BE2C (cell line): ENCODE measurements around the gene ASCC3.
A peak's percentile ranks its signal among the peaks of the same experiment; 100 is the strongest.
"Not testable (repeated sequence)": the region's sequence is repeated elsewhere in the genome, so short reads cannot be mapped to it uniquely, and the experiment has no call there.

ENCODE experiments used
- DNase-seq: peaks from one replicate; pipeline ENCODE4 v3.0.0-alpha.2; 2020
- H3K27me3 ChIP-seq: fragments of 250-450 bp; sonication (Bioruptor Pico); 2 replicates; pipeline ENCODE4 v1.5.1; 2020; ENCODE audit warnings: mild to moderate bottlenecking
- H3K36me3 ChIP-seq: fragments of 250-450 bp; sonication (Bioruptor Pico); 2 replicates; pipeline ENCODE4 v1.5.1; 2020; ENCODE audit warnings: mild to moderate bottlenecking
- H3K4me1 ChIP-seq: fragments of 250-450 bp; sonication (Bioruptor Pico); 2 replicates; pipeline ENCODE4 v1.5.1; 2020
- H3K4me3 ChIP-seq: 2 replicates; pipeline ENCODE4 v1.5.1; 2011; ENCODE audit warnings: low read depth, low read length
- H3K9me3 ChIP-seq: fragments of 250-450 bp; sonication (Bioruptor Pico); 2 replicates; pipeline ENCODE4 v1.5.1; 2020
- CTCF ChIP-seq: IDR thresholded peaks from 2 replicates; pipeline ENCODE4 v1.5.1; 2012; ENCODE audit warnings: mild to moderate bottlenecking, low read depth, low read length

The ASCC3 gene

DNA sequence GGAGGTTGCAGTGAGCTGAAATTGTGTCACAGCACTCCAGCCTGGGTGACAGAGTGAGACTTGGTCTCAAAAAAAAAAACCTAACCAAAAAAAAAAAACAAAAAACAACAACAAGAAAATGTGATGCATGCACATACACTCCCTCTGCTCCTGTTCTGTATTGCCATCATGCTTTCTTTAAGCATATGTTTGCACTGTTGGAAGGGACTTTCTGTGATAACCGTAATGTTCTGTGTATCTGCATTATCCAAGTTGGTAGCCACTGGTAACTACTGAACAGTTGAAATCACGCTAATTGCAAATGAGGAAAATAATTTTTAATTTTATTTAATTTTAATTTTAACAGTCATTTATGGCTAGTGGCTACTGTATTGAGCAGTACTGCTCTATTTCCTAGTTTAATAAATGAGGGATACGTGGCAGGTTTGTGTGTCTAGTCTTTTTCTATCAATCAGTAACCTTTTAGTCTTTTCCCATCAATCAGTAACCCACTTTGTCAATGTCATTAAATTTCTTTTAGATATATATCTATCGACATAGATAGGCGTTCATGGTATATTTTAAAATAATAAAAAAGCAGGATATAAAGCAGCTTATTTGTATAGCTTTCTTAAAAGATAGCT, 135.6 kb downstream of the ASCC3 start:
- Histone ChIP-seq H3K9me3 (no peaks in the 10 kb centered on the region), H3K36me3 (peaks cover 4% of the 10 kb centered on the region; the same call in 1 of the 2 replicates), H3K4me3 (no peak overlapping the region), H3K27me3 (no peaks in the 10 kb centered on the region), H3K4me1 (no peaks in the 10 kb centered on the region)
- DNase-seq, result no peak
- no peak for TF ChIP-seq CTCF

DNA sequence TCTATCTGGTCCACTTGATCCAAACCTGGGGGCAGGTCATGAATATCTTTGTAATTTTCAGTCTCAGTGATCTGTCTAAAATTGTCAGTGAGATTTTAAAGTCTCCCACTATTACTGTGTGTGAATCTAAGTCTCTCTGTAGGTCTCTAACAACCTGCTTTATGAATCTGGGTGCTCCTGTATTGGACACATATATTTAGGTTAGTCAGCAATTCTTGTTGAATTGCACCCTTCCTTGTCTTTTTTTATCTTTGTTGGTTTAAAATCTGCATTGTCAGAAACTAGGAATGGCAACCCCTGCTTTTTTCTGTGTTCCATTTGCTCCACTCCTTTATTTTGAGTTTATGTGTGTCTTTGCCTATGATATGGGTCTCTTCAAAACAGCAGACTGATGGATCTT, 140.7 kb downstream of the ASCC3 start:
- Histone ChIP-seq H3K36me3 (peaks cover 4% of the 10 kb centered on the region; the same call in 1 of the 2 replicates), H3K4me1 (no peaks in the 10 kb centered on the region), H3K9me3 (no peaks in the 10 kb centered on the region), H3K27me3 (no peaks in the 10 kb centered on the region), H3K4me3 (no peak overlapping the region)
- TF ChIP-seq CTCF, result no peak
- no peak for DNase-seq

DNA sequence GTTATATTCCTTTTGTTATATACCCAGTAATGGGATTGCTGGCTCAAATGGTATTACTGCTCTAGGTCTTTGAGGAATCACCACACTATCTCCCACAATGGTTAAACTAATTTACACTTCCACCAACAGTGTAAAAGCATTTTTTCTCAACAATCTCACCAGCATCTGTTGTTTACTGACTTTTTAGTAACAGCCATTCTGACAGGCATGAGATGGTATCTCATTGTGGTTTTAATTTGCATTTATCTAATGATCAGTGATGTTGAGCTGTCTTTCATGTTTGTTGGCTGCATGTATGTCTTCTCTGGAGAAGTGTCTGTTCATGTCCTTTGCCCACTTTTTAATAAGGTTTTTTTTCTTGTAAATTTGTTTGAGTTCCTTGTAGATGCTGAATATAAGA, 143.4 kb downstream of the ASCC3 start:
- H3K27me3 ChIP-seq, H3K9me3 ChIP-seq, H3K4me3 ChIP-seq, H3K36me3 ChIP-seq, DNase-seq, H3K4me1 ChIP-seq: not testable (repeated sequence)

DNA sequence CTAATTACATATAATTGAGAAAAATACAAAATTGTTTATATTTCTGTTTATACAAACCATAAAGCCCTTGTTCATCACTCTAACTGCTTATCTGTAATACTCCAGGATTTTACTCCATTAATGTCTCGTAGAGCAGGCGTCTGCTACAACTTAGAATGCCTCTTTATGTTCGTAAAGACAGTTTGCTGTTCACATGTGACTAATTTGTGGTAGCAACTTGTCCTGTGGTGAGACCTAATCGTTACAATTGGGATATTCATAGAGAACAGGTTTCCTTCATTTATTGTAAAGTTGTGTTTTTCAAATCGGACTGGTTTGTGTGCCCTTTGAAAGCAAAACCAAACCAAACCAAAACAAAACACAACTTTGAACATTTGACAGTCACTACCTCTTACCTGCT, 149.7 kb downstream of the ASCC3 start:
- H3K9me3 ChIP-seq, result no peaks in the 10 kb centered on the region
- H3K4me1 ChIP-seq, result no peaks in the 10 kb centered on the region
- H3K36me3 ChIP-seq, result no peaks in the 10 kb centered on the region
- DNase-seq, result no peak
- TF ChIP-seq CTCF, result no peak
- no peak overlapping the region for H3K4me3 ChIP-seq
- no peaks in the 10 kb centered on the region for H3K27me3 ChIP-seq

GRCh38 chr6:100730001-100730980, 150.8 kb downstream of the ASCC3 start:
- DNase-seq, result peak; percentile 13
- Histone ChIP-seq H3K4me1 (no peaks in the 10 kb centered on the region), H3K36me3 (no peaks in the 10 kb centered on the region), H3K27me3 (no peaks in the 10 kb centered on the region), H3K4me3 (no peak overlapping the region), H3K9me3 (no peaks in the 10 kb centered on the region)
- TF ChIP-seq CTCF, result no peak

DNA sequence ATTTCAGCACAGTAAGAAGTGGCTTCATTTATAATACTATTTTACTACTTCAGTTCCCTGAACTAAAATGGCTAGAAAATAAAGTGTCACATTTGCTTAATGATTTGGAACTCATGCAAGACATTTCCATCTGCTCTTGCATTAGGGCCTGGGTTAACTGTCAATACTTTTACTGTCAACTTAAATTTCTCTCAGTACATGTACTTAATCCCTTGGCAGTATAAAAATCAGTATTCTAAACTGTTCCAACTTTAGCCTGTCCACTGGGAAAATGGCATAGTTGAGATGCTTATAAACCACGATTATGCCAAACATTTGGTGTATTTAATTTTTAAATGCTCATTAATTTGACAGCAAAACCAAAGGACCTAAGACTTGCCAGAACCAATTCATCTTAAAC, 154.5 kb downstream of the ASCC3 start:
- Histone ChIP-seq H3K9me3 (no peaks in the 10 kb centered on the region), H3K36me3 (no peaks in the 10 kb centered on the region), H3K27me3 (no peaks in the 10 kb centered on the region), H3K4me1 (no peaks in the 10 kb centered on the region), H3K4me3 (no peak overlapping the region)
- DNase-seq, result no peak
- TF ChIP-seq CTCF, result no peak
